Peyer's patch (tissue), 4 donors: Measurements from ENCODE around the gene NR2C1. TPM values are rescaled to one million over a fixed set of nuclear protein-coding genes. Genes with fewer than 3 reads are reported as not detected.

Source experiments
- DNase-seq, 3 donors: peaks; one replicate each; pipeline ENCODE4 v3.0.0-alpha.2; 2017 to 2019
- H3K27ac ChIP-seq, 4 donors: fragments of 200-600 bp; sonication (generic); one replicate each; pipeline ENCODE4 v1.5.1; 2016 to 2019
- H3K27me3 ChIP-seq, 2 donors: fragments of 200-600 bp; sonication (generic); one replicate each; pipeline ENCODE4 v1.5.1; 2019
- H3K36me3 ChIP-seq, 3 donors: fragments of 200-600 bp; sonication (generic); one replicate each; pipeline ENCODE4 v1.5.1; 2016 to 2019
- H3K4me1 ChIP-seq, 4 donors: fragments of 200-600 bp; sonication (generic); one replicate each; pipeline ENCODE4 v1.5.1; 2016 to 2019
- H3K4me3 ChIP-seq, 4 donors: fragments of 200-600 bp; sonication (generic); 1 replicate in 3 of 4; 2 replicates in 1 of 4; pipeline ENCODE4 v1.5.1; 2016 to 2019; ENCODE audit warnings: mild to moderate bottlenecking in 1 of 4
- H3K9me3 ChIP-seq, 4 donors: fragments of 200-600 bp; sonication (generic); one replicate each; pipeline ENCODE4 v1.5.1; 2016 to 2019; ENCODE audit warnings: mild to moderate bottlenecking in 1 of 4
- POLR2A ChIP-seq, 2 donors: fragments of 450-650 bp; IDR thresholded peaks; one replicate each; pipeline ENCODE4 v1.5.1; 2017; ENCODE audit warnings: antibody characterized with exemption in 2 of 2, mild to moderate bottlenecking in 2 of 2, moderate library complexity in 2 of 2
- total RNA-seq, 4 donors: library from RNA; depleted of rRNA; stranded (reverse); fragments of >200 nt; gene quantifications; one replicate each; pipeline ENCODE4 v1.1.0, GENCODE V29; 2016
- TF ChIP-seq, protein P1 (sequence below), 6 experiments: fragments of 450-650 bp in 4 of 6; fragments of 200-600 bp in 2 of 6; sonication (generic) in 1 of 6; IDR thresholded peaks; one replicate each; pipeline ENCODE4 v1.5.1; 2017 to 2019; ENCODE audit warnings: antibody characterized with exemption in 6 of 6, mild to moderate bottlenecking in 3 of 6, moderate library complexity in 1 of 6

Gene NR2C1
- total RNA-seq, 4 donors from 2014 or later, result 35.2 to 202 (median 52.5) TPM

DNA sequence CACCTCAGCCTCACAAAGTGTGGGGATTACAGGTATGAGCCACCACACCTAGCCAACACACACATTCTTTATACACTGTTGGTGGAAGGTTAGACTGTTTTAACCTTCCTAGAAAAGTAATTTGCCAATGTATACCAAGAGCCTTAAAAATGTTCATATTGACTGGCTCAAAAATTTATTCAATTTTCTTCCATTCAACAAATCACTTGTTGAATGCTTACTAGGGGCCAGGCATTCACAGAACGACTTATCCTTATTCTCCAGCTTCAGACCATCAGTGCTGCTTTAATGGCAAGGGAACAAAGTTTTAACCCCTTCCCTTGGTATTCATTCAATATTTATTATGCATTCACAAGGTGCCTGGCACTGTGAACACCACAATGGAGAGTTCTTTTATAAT, 3.0 kb downstream of the NR2C1 start:
- no peak for TF ChIP-seq POLR2A (IDR thresholded peaks at IDR 0.05)
- TF ChIP-seq, protein P1, sequence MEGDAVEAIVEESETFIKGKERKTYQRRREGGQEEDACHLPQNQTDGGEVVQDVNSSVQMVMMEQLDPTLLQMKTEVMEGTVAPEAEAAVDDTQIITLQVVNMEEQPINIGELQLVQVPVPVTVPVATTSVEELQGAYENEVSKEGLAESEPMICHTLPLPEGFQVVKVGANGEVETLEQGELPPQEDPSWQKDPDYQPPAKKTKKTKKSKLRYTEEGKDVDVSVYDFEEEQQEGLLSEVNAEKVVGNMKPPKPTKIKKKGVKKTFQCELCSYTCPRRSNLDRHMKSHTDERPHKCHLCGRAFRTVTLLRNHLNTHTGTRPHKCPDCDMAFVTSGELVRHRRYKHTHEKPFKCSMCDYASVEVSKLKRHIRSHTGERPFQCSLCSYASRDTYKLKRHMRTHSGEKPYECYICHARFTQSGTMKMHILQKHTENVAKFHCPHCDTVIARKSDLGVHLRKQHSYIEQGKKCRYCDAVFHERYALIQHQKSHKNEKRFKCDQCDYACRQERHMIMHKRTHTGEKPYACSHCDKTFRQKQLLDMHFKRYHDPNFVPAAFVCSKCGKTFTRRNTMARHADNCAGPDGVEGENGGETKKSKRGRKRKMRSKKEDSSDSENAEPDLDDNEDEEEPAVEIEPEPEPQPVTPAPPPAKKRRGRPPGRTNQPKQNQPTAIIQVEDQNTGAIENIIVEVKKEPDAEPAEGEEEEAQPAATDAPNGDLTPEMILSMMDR (IDR thresholded peaks at IDR 0.05), result no peak
- H3K9me3 ChIP-seq, result no peaks in the 10 kb centered on the region

DNA sequence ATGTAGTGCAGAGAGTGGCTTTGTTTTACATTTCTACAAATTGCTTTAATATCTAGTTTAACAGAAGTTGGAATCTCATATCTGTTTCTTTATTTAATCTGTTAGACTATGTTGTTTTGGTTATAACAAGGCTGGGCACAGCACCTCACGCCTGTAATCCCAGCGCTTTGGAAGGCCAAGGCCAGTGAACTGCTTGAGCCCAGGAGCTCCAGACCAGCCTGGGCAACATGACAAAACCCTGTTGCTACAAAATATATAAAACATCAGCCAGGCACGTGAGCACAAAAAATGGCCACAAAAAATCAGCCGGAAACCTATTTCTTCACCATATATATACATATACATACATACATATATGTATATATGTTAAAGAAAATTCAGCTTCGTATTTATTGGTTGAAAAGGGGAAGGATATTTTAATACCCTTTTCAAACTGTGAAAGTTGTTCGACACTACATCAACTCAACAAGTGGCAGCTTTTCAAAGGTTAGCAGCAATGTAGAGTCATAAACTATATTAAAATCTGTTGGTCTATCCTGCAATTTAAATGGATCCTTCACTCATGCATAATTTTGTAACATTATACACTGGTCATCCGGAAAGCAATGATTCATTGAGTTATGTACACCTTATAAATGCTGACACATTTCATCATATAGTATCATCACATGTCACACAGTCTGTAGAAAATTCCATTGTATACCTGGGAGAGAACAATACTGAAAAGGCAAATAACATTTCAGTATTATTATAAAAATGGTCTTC, 7.1 kb downstream of the NR2C1 start:
- no peak overlapping the region for H3K27ac ChIP-seq
- no peak for DNase-seq
- TF ChIP-seq, protein P1 (IDR thresholded peaks at IDR 0.05), result no peak
- TF ChIP-seq POLR2A (IDR thresholded peaks at IDR 0.05), result no peak
- H3K9me3 ChIP-seq, result no peaks in the 10 kb centered on the region
- H3K4me1 ChIP-seq, result no peaks in the 10 kb centered on the region
- H3K36me3 ChIP-seq, result peaks cover 0 to 42% (median 0%) of the 10 kb centered on the region in 3 donors
- no peak overlapping the region for H3K4me3 ChIP-seq
- no peaks in the 10 kb centered on the region for H3K27me3 ChIP-seq

More for the DNA sequence above, 3.0 kb downstream of the NR2C1 start:
- peaks cover 0 to 14% (median 0%) of the 10 kb centered on the region in 3 donors for H3K36me3 ChIP-seq
- peaks cover 0 to 8% (median 0%) of the 10 kb centered on the region in 4 donors for H3K4me1 ChIP-seq
- H3K4me3 ChIP-seq, result no peak overlapping the region
- DNase-seq, result no peak
- no peaks in the 10 kb centered on the region for H3K27me3 ChIP-seq
- H3K27ac ChIP-seq, result no peak overlapping the region

DNA sequence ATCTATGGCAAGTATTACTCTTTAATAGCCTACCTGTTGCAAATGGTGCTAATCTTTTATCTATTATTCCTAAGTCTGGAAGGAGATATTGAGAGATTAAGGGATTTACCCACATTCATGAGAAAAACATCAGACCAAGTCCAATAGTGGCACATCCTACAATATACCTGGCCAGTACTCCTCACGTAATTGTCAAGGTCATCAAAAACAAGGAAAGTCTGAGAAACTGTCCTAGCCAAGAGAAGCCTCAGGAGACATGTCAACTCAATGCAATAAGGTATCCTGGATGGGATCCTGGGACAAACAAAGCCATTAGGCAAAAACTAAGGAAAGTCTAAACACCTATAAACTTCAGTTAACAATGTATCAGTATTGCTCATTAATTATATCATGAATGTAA, 12.5 kb downstream of the NR2C1 start:
- Histone ChIP-seq H3K4me3 (no peak overlapping the region), H3K27ac (no peak overlapping the region), H3K36me3 (peaks cover 0 to 84% (median 0%) of the 10 kb centered on the region in 3 donors), H3K9me3 (no peaks in the 10 kb centered on the region), H3K4me1 (no peaks in the 10 kb centered on the region), H3K27me3 (no peaks in the 10 kb centered on the region)
- DNase-seq, result no peak
- TF ChIP-seq, protein P1 (IDR thresholded peaks at IDR 0.05), result no peak
- no peak for TF ChIP-seq POLR2A (IDR thresholded peaks at IDR 0.05)

DNA sequence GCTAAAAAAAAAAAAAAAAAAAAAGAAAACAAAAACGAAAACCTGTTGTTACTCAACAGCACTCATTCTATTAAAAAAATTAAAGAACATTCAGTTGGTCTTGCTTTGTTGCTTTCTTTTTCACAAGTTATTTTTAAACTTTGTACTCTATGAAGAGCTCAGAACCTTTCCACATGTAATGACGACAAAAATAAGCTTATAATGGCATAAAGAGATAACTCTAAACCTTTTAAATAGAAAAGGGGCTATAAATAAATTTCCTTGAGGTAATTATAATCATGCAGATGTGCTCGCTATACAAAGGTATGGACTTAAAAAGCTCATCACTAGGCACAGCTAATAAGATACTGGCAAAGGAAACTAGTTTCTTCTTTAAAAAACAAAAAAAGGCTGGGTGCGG, 13.4 kb downstream of the NR2C1 start:
- no peaks in the 10 kb centered on the region for H3K4me1 ChIP-seq
- TF ChIP-seq POLR2A (IDR thresholded peaks at IDR 0.05), result no peak
- TF ChIP-seq, protein P1 (IDR thresholded peaks at IDR 0.05), result no peak
- DNase-seq, result no peak
- no peaks in the 10 kb centered on the region for H3K27me3 ChIP-seq
- H3K4me3 ChIP-seq, result no peak overlapping the region
- H3K27ac ChIP-seq, result no peak overlapping the region
- peaks cover 0 to 85% (median 0%) of the 10 kb centered on the region in 3 donors for H3K36me3 ChIP-seq
- no peaks in the 10 kb centered on the region for H3K9me3 ChIP-seq

DNA sequence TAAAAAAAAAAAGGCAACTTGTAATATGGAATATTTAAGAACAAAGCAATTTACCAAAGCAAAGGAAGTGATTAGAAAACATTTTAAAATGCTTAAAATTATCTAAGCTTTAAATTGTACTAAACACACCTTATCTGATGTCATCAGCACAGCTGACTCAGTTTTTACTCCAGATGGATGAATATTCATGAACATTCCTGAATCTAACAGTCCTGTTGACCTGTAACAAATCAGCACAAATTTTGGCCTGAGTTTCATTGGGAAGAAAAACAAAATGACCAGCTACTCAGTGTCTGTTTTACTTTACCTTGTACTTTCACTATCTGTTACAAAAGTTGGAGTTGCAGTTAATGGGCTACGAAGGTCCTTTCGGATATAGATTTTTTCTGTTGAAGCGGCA, 16.0 kb downstream of the NR2C1 start:
- H3K9me3 ChIP-seq, result no peaks in the 10 kb centered on the region
- TF ChIP-seq, protein P1 (IDR thresholded peaks at IDR 0.05), result no peak
- TF ChIP-seq POLR2A (IDR thresholded peaks at IDR 0.05), result no peak
- peaks cover 0 to 78% (median 0%) of the 10 kb centered on the region in 3 donors for H3K36me3 ChIP-seq
- no peak overlapping the region for H3K4me3 ChIP-seq
- H3K27me3 ChIP-seq, result no peaks in the 10 kb centered on the region
- no peak overlapping the region for H3K27ac ChIP-seq
- no peak for DNase-seq
- H3K4me1 ChIP-seq, result no peaks in the 10 kb centered on the region
